Body of pancreas (tissue), 4 donors: ENCODE results near the gene F2R. TPM values are rescaled to one million over a fixed set of nuclear protein-coding genes. Genes with fewer than 3 reads are reported as not detected.
A peak's percentile ranks its signal among the peaks of the same experiment; 100 is the strongest.

ENCODE experiments used
- ATAC-seq: fragments of 150-250 bp; one replicate; pipeline ENCODE4 v1.9.1; 2016
- DNase-seq, 4 donors: peaks; one replicate each; pipeline ENCODE4 v3.0.0-alpha.2; 2019
- H3K27ac ChIP-seq, 4 donors: fragments of 200-600 bp; sonication (generic); 1 replicate in 3 of 4; 2 replicates in 1 of 4; pipeline versions ENCODE4 v1.5.1 to v1.6.1; 2016 to 2019; ENCODE audit warnings: mild to moderate bottlenecking in 1 of 4, mixed read lengths in 1 of 4, moderate library complexity in 1 of 4
- H3K27me3 ChIP-seq, 2 donors: fragments of 200-600 bp; sonication (generic); one replicate each; pipeline ENCODE4 v1.6.0; 2016; ENCODE audit warnings: mild to moderate bottlenecking in 1 of 2
- H3K36me3 ChIP-seq, 2 donors: fragments of 200-600 bp; sonication (generic); replicated peaks in 1 of 2; 2 replicates each; pipeline ENCODE4 v1.5.1; 2016; ENCODE audit warnings: low read depth in 2 of 2; ENCODE audit not compliant: insufficient read depth in 1 of 2
- H3K4me1 ChIP-seq: fragments of 200-600 bp; sonication (generic); one replicate; pipeline ENCODE4 v1.6.0; 2016
- H3K4me3 ChIP-seq, 2 donors: fragments of 200-600 bp; sonication (generic); 1 replicate in 1 of 2; 2 replicates in 1 of 2; pipeline ENCODE4 v1.5.1; 2016 to 2019
- H3K9me3 ChIP-seq, 3 donors: fragments of 200-600 bp; sonication (generic); 1 replicate in 2 of 3; 2 replicates in 1 of 3; pipeline ENCODE4 v1.5.1; 2016
- POLR2A ChIP-seq, 3 donors: fragments of 450-650 bp; IDR thresholded peaks; one replicate each; pipeline ENCODE4 v1.6.1; 2016; ENCODE audit warnings: antibody characterized with exemption in 3 of 3, mild to moderate bottlenecking in 2 of 3
- WGBS, 2 donors: methylation state at CpG; one replicate each; pipeline ENCODE4 v1.1.5; 2017; 5-methylcytosine and 5-hydroxymethylcytosine counted together
- intact Hi-C: fragments of 100-400 bp; cut with DNase I; formaldehyde crosslinking; loops from one replicate; pipeline ENCODE4 v1.15.1; 2023
- total RNA-seq, 2 donors: library from RNA; depleted of rRNA; stranded (reverse); fragments of >200 nt; gene quantifications; one replicate each; pipeline ENCODE4 v1.1.0, GENCODE V29; 2016
- TF ChIP-seq, protein P1 (sequence below), 7 experiments: fragments of 450-650 bp in 4 of 7; fragments of 200-600 bp in 3 of 7; sonication (generic) in 3 of 7; IDR thresholded peaks; one replicate each; pipeline ENCODE4 v1.5.1; 2016 to 2019; ENCODE audit warnings: antibody characterized with exemption in 7 of 7

The F2R gene
- total RNA-seq, 2 donors from 2014 or later: 2.3 to 13.0 TPM

DNA sequence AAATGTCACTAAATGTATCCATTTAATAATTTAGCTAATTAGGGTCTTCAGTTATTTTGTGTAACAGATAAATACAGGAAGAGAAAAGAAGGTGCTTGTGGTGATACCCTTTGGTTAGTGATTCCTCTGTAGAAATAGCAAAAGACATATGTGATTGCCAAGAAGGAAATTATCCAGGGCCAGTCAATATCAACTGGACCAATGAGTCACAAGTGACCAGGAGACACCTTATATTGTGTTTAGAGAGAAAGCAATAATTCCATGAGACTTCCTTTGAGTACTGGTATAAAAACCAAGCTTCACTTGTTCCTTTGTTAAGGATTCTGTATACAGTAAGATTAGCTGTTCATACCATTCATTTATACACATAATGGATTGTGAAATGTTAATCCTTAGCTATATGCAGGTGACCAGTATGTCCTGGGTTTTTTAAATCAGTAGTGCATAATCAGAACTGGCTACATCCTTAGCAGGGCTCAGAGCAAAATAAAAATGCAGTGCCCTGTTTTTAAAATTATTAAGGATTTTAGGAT, 11.7 kb upstream of the F2R start:
- Histone ChIP-seq H3K4me1 (no peaks in the 10 kb centered on the region), H3K9me3 (no peaks in the 10 kb centered on the region), H3K4me3 (no peak overlapping the region), H3K36me3 (peaks cover 2 to 5% of the 10 kb centered on the region in 2 donors), H3K27ac (no peak overlapping the region), H3K27me3 (no peaks in the 10 kb centered on the region)
- no peak for TF ChIP-seq POLR2A (IDR thresholded peaks at IDR 0.05)
- TF ChIP-seq, protein P1, sequence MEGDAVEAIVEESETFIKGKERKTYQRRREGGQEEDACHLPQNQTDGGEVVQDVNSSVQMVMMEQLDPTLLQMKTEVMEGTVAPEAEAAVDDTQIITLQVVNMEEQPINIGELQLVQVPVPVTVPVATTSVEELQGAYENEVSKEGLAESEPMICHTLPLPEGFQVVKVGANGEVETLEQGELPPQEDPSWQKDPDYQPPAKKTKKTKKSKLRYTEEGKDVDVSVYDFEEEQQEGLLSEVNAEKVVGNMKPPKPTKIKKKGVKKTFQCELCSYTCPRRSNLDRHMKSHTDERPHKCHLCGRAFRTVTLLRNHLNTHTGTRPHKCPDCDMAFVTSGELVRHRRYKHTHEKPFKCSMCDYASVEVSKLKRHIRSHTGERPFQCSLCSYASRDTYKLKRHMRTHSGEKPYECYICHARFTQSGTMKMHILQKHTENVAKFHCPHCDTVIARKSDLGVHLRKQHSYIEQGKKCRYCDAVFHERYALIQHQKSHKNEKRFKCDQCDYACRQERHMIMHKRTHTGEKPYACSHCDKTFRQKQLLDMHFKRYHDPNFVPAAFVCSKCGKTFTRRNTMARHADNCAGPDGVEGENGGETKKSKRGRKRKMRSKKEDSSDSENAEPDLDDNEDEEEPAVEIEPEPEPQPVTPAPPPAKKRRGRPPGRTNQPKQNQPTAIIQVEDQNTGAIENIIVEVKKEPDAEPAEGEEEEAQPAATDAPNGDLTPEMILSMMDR (IDR thresholded peaks at IDR 0.05): no peak
- DNase-seq (no peak), ATAC-seq (no peak)
- intact Hi-C loops: no loop called here

DNA sequence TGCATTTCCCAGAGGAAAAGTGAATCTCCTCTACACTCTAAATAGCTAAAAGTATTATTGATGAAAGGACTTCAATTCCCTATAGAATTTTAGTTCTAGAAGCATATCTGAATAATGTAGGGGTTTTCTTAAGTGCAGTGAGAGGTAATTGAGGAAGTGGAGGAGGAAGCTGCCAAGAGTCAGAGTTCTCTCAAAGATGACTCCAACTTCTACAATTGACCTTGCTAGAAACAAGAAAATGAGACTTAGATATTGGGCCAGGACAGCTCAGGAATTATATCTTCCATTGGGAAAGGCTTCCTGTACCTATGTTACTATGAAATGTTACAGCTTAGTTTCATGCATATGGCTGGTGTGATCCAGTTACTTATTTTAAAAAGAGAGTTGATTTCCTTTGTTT, 10.4 kb upstream of the F2R start:
- TF ChIP-seq, protein P1 (IDR thresholded peaks at IDR 0.05): no peak
- TF ChIP-seq POLR2A (IDR thresholded peaks at IDR 0.05): no peak
- intact Hi-C loops: no loop called here
- no peaks in the 10 kb centered on the region for H3K9me3 ChIP-seq
- H3K27ac ChIP-seq: no peak overlapping the region
- no peaks in the 10 kb centered on the region for H3K27me3 ChIP-seq
- H3K4me1 ChIP-seq: no peaks in the 10 kb centered on the region
- H3K4me3 ChIP-seq: no peak overlapping the region
- ATAC-seq (no peak), DNase-seq (no peak)
- peaks cover 0 to 5% of the 10 kb centered on the region in 2 donors for H3K36me3 ChIP-seq

DNA sequence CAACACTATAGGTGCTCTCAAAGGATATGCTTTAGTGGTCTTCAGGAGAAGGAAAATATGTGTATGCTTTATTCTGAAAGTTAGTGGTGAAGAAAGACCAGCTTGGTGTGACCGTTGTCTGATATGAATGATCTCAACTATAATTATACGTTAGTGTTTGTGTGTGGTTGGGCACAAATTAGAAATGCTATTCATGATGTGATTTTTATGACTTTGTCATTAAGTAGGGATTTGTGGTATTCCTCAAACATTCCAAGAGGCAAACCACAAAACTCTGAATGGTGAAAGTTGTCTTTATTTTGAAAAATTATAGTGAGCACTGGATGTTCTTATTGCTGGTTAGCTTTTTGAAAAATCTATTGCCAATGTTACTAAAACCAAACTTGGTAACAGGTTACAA, 6.2 kb upstream of the F2R start:
- WGBS, 2 donors: 79 to 87% methylated on average over 2 of the region's 2 CpGs
- no peak for DNase-seq
- no peak overlapping the region for H3K4me3 ChIP-seq
- no peak overlapping the region for H3K27ac ChIP-seq
- peaks cover 2% of the 10 kb centered on the region for H3K4me1 ChIP-seq
- H3K36me3 ChIP-seq: no peaks in the 10 kb centered on the region
- TF ChIP-seq, protein P1 (IDR thresholded peaks at IDR 0.05): no peak
- no peak for TF ChIP-seq POLR2A (IDR thresholded peaks at IDR 0.05)
- no peak for ATAC-seq
- intact Hi-C loops: no loop called here
- no peaks in the 10 kb centered on the region for H3K27me3 ChIP-seq
- H3K9me3 ChIP-seq: no peaks in the 10 kb centered on the region

DNA sequence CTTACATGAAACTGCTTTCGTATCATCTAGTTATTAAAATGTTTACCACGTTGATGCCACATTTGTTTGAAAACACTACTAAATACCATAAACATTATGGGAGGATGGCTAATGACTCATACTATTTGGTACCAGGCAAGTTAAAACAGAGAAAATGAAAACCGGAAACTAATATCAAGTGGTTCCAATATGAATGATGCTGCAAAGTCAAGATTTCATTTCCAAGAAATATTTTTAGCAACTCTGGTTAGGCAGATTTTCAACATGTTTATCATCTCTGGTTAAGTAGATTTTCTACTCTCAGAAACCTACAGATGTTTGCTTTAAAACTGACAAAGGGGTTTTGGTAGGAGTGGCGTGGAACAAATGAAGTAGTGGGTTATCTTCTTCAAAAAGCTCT, 4.9 kb upstream of the F2R start:
- Histone ChIP-seq H3K9me3 (no peaks in the 10 kb centered on the region), H3K36me3 (no peaks in the 10 kb centered on the region), H3K4me1 (peaks cover 11% of the 10 kb centered on the region), H3K27me3 (no peaks in the 10 kb centered on the region), H3K27ac (no peak overlapping the region), H3K4me3 (no peak overlapping the region)
- WGBS, 2 donors: 86 to 90% methylated on average over 4 of the region's 4 CpGs
- ATAC-seq (no peak), DNase-seq (no peak)
- intact Hi-C loops: no loop called here
- TF ChIP-seq, protein P1 (IDR thresholded peaks at IDR 0.05): no peak
- TF ChIP-seq POLR2A (IDR thresholded peaks at IDR 0.05): no peak

DNA sequence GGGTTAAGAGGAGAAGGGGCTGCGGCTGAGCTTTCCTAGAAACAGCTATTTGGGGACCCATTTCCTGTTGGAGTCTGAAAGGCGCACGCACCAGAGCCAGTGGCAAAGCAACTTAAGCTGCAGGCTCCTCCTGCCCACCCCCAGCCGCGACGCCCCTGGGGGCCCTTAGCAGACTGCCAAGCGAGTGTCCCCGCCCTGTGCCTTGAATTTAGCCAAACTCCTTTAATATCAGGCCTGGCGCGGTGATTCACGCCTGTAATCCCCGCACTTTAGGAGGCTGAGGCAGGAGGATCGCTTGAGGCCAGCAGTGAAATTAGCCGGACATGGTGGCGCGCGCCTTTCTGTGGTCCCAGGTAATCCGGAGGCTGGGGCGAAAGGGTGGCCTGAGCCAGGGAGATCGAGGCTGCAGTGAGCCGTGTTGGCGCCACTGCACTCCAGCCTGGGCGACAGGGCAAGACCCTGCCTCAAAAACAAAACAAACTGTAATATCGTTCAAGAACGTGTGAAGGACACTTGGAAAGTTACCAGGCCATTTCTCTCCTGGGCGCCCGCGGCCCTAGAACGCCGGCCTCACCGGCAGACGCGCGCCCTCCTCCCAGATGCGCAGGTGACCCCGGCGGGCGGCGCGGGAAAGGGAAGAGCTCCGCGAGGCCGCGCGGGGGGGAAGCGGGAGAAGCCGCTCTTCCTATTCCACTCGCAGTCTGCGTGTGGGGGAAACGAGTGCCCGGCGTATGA, 1.0 kb upstream of the F2R start:
- peaks cover 20% of the 10 kb centered on the region for H3K4me1 ChIP-seq
- WGBS, 2 donors: 8 to 10% methylated on average over 28 to 52 of the region's 52 CpGs
- peak overlapping the region; percentile 34 to 92 for H3K4me3 ChIP-seq
- peak in 1 of 4 donors; percentile 18 for DNase-seq
- no peaks in the 10 kb centered on the region for H3K9me3 ChIP-seq
- H3K36me3 ChIP-seq: no peaks in the 10 kb centered on the region
- TF ChIP-seq POLR2A (IDR thresholded peaks at IDR 0.05): no peak
- TF ChIP-seq, protein P1 (IDR thresholded peaks at IDR 0.05): no peak
- peaks cover 0 to 6% of the 10 kb centered on the region in 2 donors for H3K27me3 ChIP-seq
- ATAC-seq: peak; percentile 41
- peak overlapping the region in 2 of 4 donors; percentile 12 to 31 for H3K27ac ChIP-seq
- intact Hi-C loops: no loop called here
